NCI-H2107 treated with DMSO at 0.1 percent for 48 hours (cell line): ENCODE measurements around the gene TFF2.

Source experiments
- DNase-seq: peaks from one replicate; lab custom pipeline; 2025; ENCODE audit not compliant: unreplicated experiment; lab: John Stamatoyannopoulos, UW

The TFF2 gene

DNA sequence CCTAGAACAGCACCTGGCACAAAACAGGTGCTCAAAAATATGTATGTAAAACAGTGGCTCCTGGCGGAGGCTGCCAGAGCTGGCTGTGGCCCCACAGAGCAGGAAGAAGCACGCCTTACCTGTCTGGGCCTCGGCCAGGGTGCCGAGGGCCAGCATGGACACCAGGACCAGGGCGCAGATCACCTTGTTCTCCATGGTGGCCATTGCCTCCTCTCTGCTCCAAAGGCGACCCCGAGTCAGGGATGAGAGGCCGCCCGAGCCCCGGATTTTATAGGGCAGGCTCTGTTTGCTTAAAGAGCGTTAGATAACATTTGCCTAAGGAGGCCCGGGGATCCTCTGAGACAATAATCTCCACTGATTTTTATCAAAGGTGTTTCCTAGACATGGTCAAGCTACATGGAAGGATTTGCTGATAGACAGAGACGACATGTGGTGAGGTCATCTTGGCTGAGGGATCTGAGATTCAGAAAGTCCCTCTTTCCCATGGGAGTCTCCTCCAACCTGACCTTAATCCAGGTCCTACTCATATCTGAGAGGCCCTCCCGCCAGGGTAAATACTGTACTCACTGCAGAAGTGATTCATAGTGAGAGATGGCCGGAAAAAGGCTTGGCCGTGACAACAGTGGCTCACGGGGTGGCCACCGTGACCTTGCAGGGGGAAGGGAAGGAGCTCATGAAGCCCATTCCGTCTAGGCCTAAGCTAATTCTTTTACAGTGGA, 15.7 kb upstream of the TFF2 start, which contains the start of gene TFF1:
Gene TFF1, minus strand, starts transcription at position 244 of the 719 bp plus-strand sequence. Its CDS starts 40 bp downstream, at position 204.
- no peak for DNase-seq

DNA sequence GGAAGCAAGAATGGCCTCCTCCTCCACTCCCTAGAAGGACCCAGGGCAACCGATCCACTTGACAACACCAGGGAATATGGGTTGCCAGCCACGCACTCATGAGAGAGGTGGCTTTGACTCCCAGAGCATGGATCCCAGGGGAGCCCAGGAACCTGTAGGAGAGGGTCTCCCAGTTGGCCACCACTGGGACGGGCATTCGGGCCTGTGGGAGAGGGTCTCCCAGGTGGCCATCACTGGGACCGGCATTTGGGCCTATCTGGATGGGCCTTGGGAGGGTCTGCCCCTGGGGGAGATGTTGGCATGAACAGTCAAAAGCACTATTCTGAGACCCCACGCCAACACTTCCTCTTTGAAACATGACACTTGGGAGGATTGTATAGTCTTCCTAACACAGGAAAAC, 15.0 kb upstream of the TFF2 start:
- no peak for DNase-seq

DNA sequence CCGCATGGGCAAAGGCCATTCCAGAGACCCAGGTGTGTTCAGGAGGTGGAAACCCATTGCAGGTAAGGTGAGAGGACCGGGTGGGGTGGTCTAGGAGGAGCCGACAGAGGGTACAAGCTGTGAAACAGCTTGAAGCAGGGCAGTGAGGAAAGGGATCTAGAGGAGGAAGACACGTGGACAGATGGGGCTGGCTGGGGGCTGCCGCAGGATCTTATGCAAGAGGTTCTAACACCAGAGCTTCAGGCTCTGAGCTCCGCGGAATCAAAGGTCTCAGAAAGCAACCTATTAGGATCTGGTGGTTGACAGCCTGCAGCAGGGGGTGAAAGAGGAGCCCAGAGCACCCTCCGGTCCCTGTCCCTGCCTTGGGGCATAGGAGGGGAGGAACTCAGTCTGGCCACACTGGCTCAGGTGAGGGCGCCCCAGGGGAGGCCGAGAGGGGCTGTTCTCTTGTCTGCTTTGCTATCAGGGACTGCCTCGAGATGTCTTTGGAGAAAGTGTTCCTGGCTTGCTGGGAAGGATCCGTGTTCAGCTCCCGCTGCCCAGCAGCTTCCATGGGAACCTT, 13.6 kb upstream of the TFF2 start:
- no peak for DNase-seq

DNA sequence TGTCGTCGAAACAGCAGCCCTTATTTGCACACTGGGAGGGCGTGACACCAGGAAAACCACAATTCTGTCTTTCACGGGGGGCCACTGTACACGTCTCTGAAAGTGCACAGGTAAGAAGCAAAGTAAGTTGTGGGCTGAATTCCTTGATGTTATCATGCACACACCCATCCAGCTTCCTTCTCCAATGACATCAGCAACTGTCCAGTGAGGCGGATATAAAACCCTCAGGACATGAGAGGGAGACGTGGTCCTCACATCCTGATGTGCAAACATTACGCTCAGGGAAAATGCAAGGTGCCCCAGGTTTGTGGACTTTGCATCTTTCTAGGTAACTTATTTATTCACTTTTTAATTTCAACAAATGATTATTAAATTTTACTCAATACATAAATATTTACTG, 12.5 kb upstream of the TFF2 start:
- no peak for DNase-seq

DNA sequence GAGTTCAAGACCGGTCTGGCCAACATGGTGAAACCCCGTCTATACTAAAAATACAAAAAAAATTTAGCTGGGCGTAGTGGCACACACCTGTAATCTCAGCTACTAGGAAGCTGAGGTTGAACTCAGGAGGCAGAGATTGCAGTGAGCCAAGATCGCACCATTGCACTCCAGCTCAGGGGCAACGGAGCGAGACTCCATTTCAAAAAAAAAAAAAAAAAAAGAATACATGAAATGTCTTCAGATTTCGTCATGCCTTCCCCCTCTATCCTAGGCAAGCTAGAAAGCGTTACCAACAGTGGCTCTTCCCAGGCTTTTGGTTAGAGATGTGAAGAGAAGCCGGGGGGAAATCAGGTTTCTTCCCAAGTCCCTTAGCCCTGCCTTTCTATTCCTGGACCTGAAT, 11.9 kb upstream of the TFF2 start:
- DNase-seq = no peak

DNA sequence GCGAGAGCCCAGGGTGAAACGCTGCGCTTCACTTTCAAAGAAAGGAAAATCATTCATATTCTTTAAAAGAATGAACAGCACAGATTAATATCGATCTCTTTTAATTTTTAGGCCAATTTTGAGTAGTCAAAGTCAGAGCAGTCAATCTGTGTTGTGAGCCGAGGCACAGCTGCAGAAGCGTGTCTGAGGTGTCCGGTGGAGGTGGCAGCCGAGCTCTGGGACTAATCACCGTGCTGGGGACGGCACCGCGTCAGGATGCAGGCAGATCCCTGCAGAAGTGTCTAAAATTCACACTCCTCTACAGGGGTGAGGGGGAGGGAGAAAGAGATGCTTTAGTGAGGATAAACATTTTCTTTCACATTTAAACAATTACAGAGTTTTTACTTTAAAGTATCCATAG, 11.4 kb upstream of the TFF2 start:
- no peak for DNase-seq

DNA sequence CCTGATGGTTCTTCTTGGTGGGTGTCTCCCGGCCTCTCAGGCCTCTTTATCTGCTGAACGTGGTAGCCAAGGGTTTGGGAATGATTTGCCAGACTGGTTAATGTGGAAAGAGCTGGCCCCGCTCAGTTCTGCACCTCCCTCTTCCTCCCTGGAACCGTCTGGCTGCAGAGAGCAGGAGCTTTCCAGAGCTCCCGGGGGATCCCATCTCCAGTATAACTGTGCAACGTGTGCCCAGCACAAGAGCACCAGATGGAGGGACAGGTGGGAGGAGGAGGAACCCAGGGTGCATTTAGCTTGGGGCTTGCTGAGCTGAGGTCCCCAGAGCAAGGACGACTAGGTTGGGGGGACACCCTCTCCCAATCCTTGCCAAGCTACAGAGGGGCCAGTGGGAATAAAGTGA, 10.5 kb upstream of the TFF2 start:
- DNase-seq = no peak

DNA sequence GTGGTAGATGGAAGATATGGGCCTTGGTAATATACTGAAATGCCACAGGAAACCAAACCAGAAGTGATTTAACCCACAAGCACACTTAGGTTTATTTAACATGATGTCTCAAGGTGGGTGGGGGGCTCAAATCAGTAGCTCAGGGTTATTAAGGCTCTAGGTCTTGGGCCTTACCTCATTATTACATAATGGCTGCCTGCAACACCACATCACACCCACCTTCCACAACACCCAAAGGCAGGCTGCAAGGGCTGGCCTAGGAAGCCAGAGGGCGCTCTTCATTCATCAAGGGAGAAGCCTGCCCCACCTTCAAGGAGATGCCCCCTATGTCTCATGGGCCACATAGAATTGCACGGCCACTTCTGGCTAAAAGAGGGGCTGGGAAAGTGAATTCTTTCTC, 9.5 kb upstream of the TFF2 start:
- DNase-seq = no peak

DNA sequence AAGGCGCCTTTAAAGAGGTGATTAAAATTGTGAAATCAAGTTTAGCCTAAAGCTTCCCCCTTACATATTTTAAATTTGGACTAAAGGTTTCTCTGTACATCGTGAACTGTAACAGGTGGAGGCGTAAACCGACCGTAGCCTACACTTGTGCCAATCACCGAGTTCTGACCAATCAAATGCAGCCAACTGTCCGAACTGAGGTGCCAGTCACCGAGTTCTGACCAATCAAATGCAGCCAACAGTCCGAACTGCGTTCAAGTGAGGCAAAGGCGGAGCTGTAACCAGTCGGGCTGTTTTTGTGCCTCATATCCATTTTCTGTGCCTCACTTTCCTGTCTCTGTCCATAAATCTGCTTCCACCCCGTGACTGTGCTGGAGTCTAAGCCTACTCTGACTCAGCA, 8.1 kb upstream of the TFF2 start:
- no peak for DNase-seq

DNA sequence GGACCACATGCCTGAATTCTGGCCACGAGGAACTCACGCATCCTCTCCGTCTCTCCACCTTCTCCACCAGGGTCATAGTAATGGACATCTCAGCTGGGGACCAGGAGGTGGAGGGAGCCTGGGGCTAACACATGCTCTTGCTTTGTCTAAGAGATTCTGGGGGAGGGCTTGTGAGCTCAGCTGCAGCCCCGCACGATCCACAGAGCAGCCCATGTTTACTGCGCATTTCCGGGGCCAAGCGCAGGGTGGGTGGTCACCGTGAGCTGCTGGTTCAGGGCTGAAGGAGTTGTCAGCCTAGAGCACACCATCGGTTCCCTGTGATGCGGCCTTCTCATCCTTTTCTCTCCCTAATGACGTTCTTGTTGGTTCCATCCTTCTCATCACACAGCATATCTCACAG, 7.5 kb upstream of the TFF2 start:
- DNase-seq = no peak

DNA sequence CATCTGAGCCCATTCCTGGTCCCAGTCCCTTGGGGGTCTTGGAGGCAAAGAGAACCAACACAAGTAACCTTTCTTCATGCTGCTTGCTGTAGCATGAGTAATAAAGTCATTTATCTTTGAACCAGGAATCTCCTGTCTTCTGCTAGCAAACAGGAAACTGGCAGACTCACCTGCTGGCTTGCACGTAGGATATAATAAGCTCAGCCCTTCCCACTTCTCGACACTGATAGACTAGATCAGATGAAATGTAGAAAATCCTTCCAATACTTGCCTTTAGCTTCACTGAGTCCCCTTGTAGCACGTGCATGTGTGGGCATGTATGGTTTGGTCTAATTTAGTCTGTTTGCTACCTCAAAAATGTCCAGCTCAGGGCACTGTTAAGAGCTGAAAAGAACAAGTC, 6.5 kb upstream of the TFF2 start:
- no peak for DNase-seq

DNA sequence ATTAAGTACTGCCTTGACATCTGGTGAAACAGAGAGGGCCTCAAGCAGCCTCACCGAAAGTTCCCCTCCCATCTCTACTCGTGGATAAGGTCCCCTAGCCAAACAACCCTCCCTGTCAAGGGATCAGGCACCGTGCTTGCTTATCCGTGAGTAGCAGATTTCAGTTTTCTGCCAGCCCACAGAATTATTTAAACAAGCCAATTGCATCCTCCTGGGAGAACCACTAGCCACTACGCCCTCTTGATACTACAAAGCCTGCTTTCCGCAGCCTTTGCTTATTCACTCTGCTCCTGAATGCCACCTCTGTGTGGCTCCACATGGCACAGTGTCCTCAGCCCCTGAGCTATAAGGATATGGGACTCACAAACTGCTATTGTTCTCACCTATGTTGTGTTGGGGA, 5.9 kb upstream of the TFF2 start:
- no peak for DNase-seq

DNA sequence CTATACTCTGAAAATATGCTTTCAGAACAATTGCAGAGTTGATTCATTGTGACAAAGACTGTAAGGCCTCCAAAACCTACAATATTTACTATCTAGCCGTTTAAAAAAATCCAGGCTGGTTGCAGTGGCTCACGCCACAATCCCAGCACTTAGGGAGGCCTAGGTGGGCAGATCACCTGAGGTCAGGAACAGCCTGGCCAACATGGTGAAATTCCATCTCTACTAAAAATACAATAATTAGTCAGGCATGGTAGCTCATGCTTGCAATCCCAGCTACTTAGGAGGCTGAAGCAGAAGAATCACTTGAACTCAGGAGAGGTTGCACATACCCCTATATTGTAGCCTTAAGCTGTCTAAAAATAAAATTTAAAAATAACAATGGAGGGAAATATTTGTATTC, 5.3 kb upstream of the TFF2 start:
- no peak for DNase-seq

DNA sequence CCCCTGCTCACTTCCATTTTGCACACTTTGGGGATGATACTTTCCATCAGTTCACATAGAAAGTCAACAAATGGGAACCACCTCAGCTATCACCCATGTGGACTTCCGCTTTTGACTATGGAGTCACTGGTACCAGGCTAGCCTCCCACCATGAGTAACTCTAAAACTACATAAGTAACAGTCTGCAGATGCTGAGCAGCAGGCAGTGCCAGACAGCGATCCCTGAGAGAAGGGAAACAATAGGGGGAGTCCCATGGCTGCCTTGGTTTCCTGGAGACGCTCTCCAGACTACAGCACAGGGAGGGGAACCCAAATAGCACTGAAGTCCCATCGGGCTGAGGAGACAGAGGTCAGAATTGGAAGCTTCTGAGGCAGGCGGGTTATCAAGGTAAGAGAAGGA, 2.8 kb upstream of the TFF2 start:
- no peak for DNase-seq

DNA sequence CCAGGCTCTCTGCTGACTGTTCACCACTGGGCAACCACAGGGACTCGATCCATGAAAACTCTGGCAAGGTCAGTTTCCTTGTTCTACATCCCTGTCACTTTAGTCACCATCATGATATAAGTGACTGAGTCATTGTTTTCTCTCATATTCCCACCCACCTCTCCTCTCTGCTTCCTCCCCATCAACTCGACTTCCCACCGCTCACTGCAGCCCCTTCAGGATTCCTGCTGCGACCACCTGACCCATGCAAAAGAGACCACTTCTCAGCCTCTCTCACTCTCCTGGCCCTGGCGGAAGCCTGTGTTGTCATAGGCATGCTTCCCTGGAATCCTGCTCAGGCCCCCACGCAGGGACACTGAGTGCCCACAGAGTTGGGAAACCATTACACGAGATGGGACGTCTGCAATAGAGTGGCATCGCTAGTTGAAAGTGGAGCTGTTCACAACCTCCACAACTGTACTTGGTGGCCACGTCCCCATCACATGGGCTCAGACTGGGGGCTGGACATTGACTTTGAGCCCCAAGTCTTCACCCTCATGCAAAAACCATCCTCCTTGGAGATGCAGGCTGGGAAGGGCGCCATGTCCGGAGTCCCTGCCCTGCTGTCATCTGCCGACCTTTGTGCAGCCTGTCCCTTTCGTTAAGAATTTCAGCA, 1.8 kb upstream of the TFF2 start:
- DNase-seq = no peak

DNA sequence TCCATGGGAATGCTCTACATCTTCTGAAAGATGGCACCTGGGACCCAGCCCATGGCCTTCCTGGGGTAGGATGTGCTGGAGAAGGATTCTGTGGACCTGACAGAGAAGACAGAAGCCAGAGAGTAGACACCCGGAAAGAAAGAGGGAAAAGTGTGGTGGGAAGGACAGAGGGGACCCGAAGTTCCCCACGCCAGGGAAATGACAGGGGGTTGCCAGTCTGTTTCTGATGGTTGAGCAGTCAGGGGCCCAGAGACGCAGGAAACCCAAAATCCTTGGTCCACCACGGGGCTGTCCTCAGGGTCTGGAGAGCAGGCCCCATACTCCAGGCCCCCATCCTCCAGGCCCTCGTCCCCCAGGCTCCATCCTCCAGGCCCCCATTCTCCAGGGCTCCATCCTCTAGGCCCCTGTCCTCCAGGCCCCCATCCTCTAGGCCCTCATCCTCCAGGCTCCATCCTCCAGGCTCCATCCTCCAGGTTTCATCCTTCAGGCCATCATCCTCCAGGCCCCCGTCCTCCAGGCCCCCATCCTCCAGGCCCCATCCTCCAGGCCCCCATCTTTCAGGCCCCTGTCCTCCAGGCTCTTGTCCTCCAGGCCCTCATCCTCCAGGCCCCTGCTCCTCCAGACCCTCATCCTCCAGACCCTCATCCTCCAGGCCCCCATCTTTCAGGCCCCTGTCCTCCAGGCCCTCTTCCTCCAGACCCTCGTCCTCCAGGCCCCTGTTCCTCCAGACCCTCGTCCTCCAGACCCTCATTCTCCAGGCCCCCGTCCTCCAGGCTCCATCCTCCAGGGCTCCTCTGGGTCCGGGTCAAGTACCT, 1.0 kb upstream of the TFF2 start:
- no peak for DNase-seq

DNA sequence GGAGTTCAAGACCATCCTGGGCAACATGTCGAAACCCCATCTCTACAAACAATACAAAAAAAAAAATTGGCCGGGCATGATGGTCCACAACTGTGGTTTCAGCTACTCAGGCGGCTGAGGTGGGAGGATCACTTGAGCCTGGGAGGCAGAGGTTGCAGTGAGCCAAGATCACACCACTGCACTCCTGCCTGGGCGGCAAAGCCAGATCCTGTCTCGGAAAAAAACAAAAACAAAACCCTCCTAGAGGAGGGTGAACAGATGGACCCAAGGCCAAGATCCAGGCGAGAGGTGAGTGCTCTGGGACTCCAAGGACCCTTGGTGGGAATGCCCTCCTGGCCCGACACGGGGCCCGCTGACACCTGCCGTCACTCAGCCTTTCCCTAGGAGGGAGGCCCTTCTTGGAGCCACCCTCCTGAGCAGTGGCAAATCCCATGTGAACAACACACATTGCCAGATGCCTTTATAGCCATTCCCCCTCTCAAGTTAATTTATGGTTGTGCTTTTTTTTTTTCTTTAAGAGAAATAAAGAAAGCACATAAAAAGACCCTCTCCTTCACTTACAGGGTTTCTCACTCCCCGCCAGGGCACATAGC, 380 bp downstream of the TFF2 start:
- DNase-seq = no peak

DNA sequence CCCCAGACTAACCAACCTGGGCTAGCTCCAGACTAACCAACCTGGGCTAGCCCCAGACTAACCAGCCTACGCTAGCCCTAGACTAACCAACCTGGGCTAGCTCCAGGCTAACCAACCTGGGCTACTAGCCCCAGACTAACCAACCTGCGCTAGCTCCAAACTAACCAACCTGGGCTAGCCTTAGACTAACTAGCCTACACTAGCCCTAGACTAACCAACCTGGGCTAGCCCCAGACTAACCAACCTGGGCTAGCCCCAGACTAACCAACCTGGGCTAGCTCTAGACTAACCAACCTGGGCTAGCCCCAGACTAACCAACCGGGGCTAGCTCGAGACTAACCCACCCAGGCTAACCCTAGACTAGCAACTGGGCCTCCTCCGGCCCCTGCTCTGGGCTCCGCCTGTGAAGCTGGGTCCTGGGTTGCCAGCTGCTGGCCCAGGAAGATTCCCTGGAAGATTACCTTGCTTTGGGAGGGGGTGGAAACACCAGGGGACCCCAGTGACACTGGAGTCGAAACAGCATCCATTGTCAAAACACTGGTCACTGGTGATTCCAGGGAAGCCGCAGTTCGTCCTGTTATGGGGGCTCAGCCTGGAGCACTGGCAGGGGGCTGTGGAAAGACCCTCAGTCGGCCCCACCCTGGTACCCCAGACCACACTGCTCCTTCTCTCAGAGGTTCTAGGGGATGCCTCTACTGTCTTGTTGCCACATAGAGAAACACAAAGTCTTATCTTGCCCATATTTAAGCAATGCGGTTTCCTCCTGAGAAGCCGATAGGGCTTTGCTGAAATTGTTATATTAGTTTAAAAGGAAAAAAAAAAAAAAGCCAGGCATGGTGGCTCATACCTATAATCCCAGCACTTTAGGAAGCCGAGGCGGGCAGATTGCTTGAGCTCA, 1.1 kb downstream of the TFF2 start:
- DNase-seq = no peak

DNA sequence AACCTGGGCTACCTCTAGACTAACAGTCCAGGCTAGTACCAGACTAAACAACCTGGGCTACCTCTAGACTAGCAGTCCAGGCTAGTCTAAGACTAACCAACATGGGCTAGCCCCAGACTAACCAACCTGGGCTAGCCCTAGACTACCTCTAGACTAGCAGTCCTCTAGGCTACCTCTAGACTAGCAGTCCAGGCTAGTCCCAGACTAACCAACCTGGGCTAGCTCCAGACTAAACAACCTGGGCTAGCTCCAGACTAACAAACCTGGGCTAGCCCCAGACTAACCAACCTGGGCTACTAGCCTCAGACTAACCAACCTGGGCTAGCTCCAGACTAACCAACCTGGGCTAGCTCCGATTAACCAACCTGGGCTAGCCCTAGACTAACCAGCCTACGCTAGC, 2.0 kb downstream of the TFF2 start:
- no peak for DNase-seq

DNA sequence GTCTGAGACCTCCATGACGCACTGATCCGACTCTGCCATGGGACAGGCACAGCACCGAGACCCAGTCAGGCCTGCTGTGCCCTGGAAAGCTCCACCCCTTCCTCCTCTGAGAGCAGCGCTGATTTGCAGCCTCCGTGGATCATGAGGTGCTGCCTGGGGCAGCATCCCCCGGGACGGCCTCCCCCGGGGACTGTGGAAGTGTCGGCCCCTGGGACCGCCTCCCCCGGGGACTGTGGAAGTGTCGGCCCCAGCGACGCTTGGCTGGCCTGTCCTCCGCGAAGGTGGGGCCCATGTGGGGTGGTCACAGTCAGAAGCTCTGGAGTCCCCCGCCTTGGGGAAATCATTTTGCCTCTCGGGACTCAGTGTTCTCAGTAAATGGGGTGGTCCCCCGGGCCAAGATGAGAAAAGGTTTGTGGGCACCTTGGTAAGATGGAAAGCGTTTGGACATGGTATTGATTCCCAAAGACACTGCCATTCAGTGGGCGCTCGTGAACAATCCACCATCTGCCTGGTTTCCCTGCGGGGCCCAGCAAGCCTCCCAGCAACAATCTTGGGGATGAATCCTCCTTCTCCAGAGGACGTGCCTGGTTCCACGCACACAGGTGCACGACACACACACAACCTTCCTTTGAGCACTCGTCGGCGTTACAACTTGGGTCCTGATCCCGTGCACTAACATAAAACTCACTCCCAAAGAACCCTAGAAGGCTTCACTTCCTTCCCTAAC, 3.0 kb downstream of the TFF2 start:
- DNase-seq = no peak
